Panc1 (cell line): ENCODE results near the gene MAP4K2. TPM values are rescaled to one million over a fixed set of nuclear protein-coding genes. Genes with fewer than 3 reads are reported as not detected.

Experiments used
- ATAC-seq: fragments of 200-7000 bp; cut with Tn5 transposase; 2 replicates; pipeline ENCODE4 v1.9.1; 2020; ENCODE audit warnings: mild to moderate bottlenecking, moderate library complexity
- BruUV-seq: library from RNA; stranded (reverse); fragments of 400-500 nt; replicated peaks from 2 replicates; lab custom pipeline; 2021; lab: Mats Ljungman, UMichigan
- CTCF ChIA-PET: fragments of 300-600 bp; sonication (Branson Sonifier 250); formaldehyde crosslinking; loops from one replicate; lab custom pipeline; 2022; ENCODE audit warnings: antibody characterized with exemption; lab: Charles Lee
- POLR2A ChIA-PET: fragments of 300-600 bp; sonication (Branson Sonifier 250); formaldehyde crosslinking; loops from one replicate; lab custom pipeline; 2022; ENCODE audit warnings: antibody characterized with exemption; lab: Charles Lee
- DNase-seq: peaks from one replicate; pipeline ENCODE4 v3.0.0-alpha.2; 2010; ENCODE audit warnings: low read depth, low spot score
- H3K27ac ChIP-seq: 2 replicates; pipeline ENCODE4 v1.5.1; 2011; ENCODE audit warnings: mild to moderate bottlenecking, low read length, inconsistent platforms
- H3K27me3 ChIP-seq: fragments of 200-500 bp; sonication (Bioruptor generic); 2 replicates; pipeline ENCODE4 v1.6.0; 2014; ENCODE audit warnings: low read length, inconsistent platforms; ENCODE audit not compliant: control insufficient read depth, insufficient read depth
- H3K36me3 ChIP-seq: fragments of 200-500 bp; sonication (Bioruptor generic); 2 replicates; pipeline ENCODE4 v1.5.1; 2014; ENCODE audit warnings: inconsistent platforms, mild to moderate bottlenecking, low read length, moderate library complexity; ENCODE audit not compliant: control insufficient read depth, insufficient read depth
- H3K4me1 ChIP-seq: 2 replicates; pipeline ENCODE4 v1.5.1; 2011; ENCODE audit warnings: inconsistent platforms, mild to moderate bottlenecking, low read length, moderate library complexity; ENCODE audit not compliant: control insufficient read depth, insufficient read depth
- H3K4me3 ChIP-seq, 2 experiments: 2 replicates each; pipeline ENCODE4 v1.5.1; 2011 to 2012; ENCODE audit warnings: low read depth in 2 of 2, low read length in 2 of 2, mild to moderate bottlenecking in 2 of 2, inconsistent platforms in 1 of 2, moderate library complexity in 1 of 2
- H3K9me3 ChIP-seq: fragments of 200-500 bp; sonication (Bioruptor generic); 2 replicates; pipeline ENCODE4 v1.5.1; 2014; ENCODE audit warnings: low read depth, mild to moderate bottlenecking, inconsistent platforms, low read length, moderate library complexity; ENCODE audit not compliant: control insufficient read depth, insufficient read depth
- POLR2AphosphoS5 ChIP-seq: IDR thresholded peaks from 2 replicates; pipeline ENCODE4 v1.6.1; 2012; ENCODE audit warnings: mild to moderate bottlenecking, low read depth, low read length, moderate library complexity
- SIN3A ChIP-seq: IDR thresholded peaks from 2 replicates; pipeline ENCODE4 v1.6.1; 2012; ENCODE audit warnings: low read depth, mild to moderate bottlenecking, low read length, moderate library complexity, borderline replicate concordance; ENCODE audit not compliant: insufficient read depth
- TCF7L2 ChIP-seq: IDR thresholded peaks from 2 replicates; pipeline ENCODE4 v1.6.1; 2011; ENCODE audit warnings: mild to moderate bottlenecking, low read depth, low read length, inconsistent platforms
- in situ Hi-C: cut with HindIII; loops from 2 replicates; pipeline ENCODE4 v1.10.0; 2016; ENCODE audit warnings: low sequenced_read_pairs, low pct_unique_long_range_greater_than_20kb
- intact Hi-C: fragments of 100-400 bp; cut with micrococcal nuclease; formaldehyde crosslinking; loops from one replicate; pipeline ENCODE4 v1.10.0; 2022; ENCODE audit not compliant: unreplicated experiment
- total RNA-seq: library from RNA; stranded (reverse); gene quantifications from one replicate; pipeline ENCODE4 v1.2.1, GENCODE V29; 2021; ENCODE audit not compliant: unreplicated experiment
- TF ChIP-seq, protein P1 (sequence below), 2 experiments: IDR thresholded peaks; 2 replicates each; pipeline ENCODE4 v1.6.1; 2011 to 2012; ENCODE audit warnings: low read depth in 2 of 2, control low read depth in 1 of 2, low read length in 1 of 2, mild to moderate bottlenecking in 1 of 2, moderate library complexity in 1 of 2; ENCODE audit not compliant: insufficient read depth in 1 of 2
- TF ChIP-seq, protein P2 (sequence below): fragments of 450-650 bp; IDR thresholded peaks from 2 replicates; pipeline ENCODE4 v1.5.1; 2017; ENCODE audit warnings: mild to moderate bottlenecking

The MAP4K2 gene
- total RNA-seq, 1 experiment from 2014 or later = 46.4 TPM

DNA sequence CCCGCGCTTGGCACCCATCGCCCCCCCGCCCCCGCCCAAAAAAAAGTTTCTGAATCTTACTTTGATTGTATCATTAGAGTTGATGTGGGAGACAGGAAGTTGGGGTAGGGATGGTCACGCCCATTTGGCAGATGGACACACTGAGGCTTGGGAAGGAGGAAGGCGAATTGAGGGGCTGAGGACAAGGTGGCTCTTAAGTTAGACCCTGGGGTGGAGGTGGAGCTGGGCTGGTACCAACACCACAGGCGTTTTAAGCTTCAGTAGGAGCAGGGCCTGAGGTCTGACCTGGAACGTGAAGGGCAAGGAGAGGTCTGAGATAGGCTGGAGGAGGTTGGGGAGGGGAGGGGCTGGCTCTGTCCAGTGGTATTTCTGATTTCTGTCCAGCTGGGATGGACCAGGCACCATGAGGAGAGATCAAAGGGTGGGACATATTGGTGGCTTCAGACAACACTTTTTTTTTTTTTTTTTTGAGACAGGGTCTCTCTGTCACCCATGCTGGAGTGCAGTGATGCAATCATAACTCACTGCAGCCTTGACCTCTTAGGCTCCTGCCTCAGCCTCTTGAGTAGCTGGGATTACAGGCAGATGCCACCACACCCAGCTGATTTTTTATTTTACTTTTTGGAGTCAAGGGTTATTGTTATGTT, 42.2 kb upstream of the MAP4K2 start:
- POLR2A ChIA-PET = interaction anchor here (0.6 kb wide), 1 partner anchor 73 kb away, joined by 6 read pairs; no protein-coding TSS in a partner anchor
- no TSS peak for BruUV-seq
- CTCF ChIA-PET = interaction anchor here (1.3 kb wide), 1 partner anchor 152 kb away, joined by 6 read pairs; the partner anchor contains the start of gene BATF2
- H3K27me3 ChIP-seq = no peaks in the 10 kb centered on the region
- H3K36me3 ChIP-seq = no peaks in the 10 kb centered on the region; the same call in 1 of the 2 replicates
- no peak for DNase-seq
- peaks cover 50% of the 10 kb centered on the region for H3K4me1 ChIP-seq
- intact Hi-C loops (loop anchor here (5.0 to 10.0 kb wide), 3 partner anchors 152 to 270 kb away; partner anchors contain the start of genes BATF2, SNX15, TM7SF2 and ZNHIT2), in situ Hi-C loops (no loop called here)
- H3K27ac ChIP-seq = peak overlapping the region; percentile 37; the same call in 1 of the 2 replicates
- TF ChIP-seq SIN3A (no peak), TCF7L2 (peak; percentile 66; the same call in 1 of the 2 replicates)
- TF ChIP-seq, protein P1, sequence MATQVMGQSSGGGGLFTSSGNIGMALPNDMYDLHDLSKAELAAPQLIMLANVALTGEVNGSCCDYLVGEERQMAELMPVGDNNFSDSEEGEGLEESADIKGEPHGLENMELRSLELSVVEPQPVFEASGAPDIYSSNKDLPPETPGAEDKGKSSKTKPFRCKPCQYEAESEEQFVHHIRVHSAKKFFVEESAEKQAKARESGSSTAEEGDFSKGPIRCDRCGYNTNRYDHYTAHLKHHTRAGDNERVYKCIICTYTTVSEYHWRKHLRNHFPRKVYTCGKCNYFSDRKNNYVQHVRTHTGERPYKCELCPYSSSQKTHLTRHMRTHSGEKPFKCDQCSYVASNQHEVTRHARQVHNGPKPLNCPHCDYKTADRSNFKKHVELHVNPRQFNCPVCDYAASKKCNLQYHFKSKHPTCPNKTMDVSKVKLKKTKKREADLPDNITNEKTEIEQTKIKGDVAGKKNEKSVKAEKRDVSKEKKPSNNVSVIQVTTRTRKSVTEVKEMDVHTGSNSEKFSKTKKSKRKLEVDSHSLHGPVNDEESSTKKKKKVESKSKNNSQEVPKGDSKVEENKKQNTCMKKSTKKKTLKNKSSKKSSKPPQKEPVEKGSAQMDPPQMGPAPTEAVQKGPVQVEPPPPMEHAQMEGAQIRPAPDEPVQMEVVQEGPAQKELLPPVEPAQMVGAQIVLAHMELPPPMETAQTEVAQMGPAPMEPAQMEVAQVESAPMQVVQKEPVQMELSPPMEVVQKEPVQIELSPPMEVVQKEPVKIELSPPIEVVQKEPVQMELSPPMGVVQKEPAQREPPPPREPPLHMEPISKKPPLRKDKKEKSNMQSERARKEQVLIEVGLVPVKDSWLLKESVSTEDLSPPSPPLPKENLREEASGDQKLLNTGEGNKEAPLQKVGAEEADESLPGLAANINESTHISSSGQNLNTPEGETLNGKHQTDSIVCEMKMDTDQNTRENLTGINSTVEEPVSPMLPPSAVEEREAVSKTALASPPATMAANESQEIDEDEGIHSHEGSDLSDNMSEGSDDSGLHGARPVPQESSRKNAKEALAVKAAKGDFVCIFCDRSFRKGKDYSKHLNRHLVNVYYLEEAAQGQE (IDR thresholded peaks at IDR 0.05; ENCODE audit: insufficient read depth in 1 of 2, low read depth in 2 of 2, low read length in 1 of 2) = no peak
- H3K9me3 ChIP-seq = no peaks in the 10 kb centered on the region
- H3K4me3 ChIP-seq = peak overlapping the region; percentile 42 to 50
- ATAC-seq = no peak

DNA sequence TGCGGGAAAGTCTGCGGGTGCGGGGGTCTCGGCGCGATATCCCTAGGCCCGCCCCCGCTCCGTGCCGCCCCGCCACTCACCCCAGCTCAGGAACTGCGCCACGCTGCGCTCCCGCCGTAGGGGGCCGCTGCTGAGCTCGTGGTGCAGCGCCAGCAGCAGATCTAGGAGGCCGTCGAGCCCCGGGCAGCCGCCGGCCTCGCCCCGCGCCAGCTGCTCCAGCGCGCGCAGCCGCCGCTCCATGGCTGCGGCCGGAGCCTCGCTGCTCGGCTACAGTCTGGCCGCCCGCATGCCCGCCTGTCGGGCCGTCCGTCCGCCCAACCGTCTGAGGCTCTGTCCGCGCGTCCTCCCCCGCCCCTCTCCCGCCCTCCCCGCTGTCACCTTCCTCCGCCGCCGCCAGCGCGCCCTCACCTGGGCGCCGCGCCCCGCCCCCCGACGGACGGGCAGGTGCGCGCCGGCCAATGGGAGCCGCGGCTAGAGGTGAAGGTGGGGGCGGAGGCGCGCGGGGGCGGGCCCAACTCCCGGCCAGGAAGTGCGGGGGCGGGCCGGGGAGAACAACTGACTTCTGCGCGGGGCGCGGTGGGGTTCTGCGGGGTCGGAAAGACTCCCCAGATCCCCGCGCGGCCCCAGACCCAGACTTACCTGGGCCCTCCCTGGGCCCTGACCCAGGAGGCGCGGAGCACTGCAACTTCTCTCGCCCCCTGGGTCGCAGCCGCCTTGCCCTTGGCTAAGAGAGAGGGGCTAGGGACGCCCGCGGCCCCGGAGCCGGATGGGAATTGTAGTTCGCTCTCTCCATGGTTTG, 41.5 kb upstream of the MAP4K2 start, which contains the start of gene CDC42BPG:
CDC42BPG (minus strand) TSS at position 324 of the 799 bp plus-strand sequence; CDS start at position 240, 84 bp downstream.
- BruUV-seq = no TSS peak
- CTCF ChIA-PET = interaction anchor here (0.6 to 1.3 kb wide), 6 partner anchors 8 to 153 kb away, joined by 3 to 6 read pairs (median 3); partner anchors contain the start of gene BATF2
- Histone ChIP-seq H3K27me3 (no peaks in the 10 kb centered on the region), H3K4me1 (peaks cover 43% of the 10 kb centered on the region), H3K36me3 (no peaks in the 10 kb centered on the region; the same call in 1 of the 2 replicates), H3K4me3 (peak within 1 kb of the TSS; percentile 42 to 50), H3K9me3 (no peaks in the 10 kb centered on the region), H3K27ac (peak within 1 kb of the TSS; percentile 37; the same call in 1 of the 2 replicates)
- POLR2A ChIA-PET = interaction anchor here (0.6 kb wide), 1 partner anchor 73 kb away, joined by 6 read pairs; no protein-coding TSS in a partner anchor
- no peak for DNase-seq
- TF ChIP-seq, protein P1 (IDR thresholded peaks at IDR 0.05; ENCODE audit: insufficient read depth in 1 of 2, low read depth in 2 of 2, low read length in 1 of 2) = no peak
- TF ChIP-seq SIN3A = peak; percentile 29; the same call in 1 of the 2 replicates
- TF ChIP-seq TCF7L2 = no peak
- TF ChIP-seq POLR2AphosphoS5 = no peak
- TF ChIP-seq, protein P2, sequence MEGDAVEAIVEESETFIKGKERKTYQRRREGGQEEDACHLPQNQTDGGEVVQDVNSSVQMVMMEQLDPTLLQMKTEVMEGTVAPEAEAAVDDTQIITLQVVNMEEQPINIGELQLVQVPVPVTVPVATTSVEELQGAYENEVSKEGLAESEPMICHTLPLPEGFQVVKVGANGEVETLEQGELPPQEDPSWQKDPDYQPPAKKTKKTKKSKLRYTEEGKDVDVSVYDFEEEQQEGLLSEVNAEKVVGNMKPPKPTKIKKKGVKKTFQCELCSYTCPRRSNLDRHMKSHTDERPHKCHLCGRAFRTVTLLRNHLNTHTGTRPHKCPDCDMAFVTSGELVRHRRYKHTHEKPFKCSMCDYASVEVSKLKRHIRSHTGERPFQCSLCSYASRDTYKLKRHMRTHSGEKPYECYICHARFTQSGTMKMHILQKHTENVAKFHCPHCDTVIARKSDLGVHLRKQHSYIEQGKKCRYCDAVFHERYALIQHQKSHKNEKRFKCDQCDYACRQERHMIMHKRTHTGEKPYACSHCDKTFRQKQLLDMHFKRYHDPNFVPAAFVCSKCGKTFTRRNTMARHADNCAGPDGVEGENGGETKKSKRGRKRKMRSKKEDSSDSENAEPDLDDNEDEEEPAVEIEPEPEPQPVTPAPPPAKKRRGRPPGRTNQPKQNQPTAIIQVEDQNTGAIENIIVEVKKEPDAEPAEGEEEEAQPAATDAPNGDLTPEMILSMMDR = peak; percentile 93
- intact Hi-C loops = loop anchor here (5.0 to 10.0 kb wide), 3 partner anchors 153 to 270 kb away; partner anchors contain the start of genes BATF2, SNX15, TM7SF2 and ZNHIT2
- in situ Hi-C loops = no loop called here
- ATAC-seq = peak; percentile 60
